HL-60 (cell line): ENCODE measurements around the gene CFAP46.

Experiments used
- CTCF ChIP-seq: IDR thresholded peaks from one replicate; pipeline ENCODE4 v1.5.1; 2011; ENCODE audit warnings: low read length, control low read depth, inconsistent platforms; ENCODE audit not compliant: insufficient read depth
- GABPA ChIP-seq: IDR thresholded peaks from 2 replicates; pipeline ENCODE4 v1.6.1; 2012; ENCODE audit warnings: low read depth
- POLR2AphosphoS5 ChIP-seq: IDR thresholded peaks from 2 replicates; pipeline ENCODE4 v1.6.1; 2012; ENCODE audit warnings: low read depth
- REST ChIP-seq: IDR thresholded peaks from 2 replicates; pipeline ENCODE4 v1.6.1; 2012; ENCODE audit warnings: low read depth; ENCODE audit not compliant: insufficient replicate concordance

- TF ChIP-seq CTCF (no peak), GABPA (no peak), POLR2AphosphoS5 (no peak), REST (no peak)
Measured at GRCh38 chr10:132979491-132980425, 37.4 kb upstream of the CFAP46 start.
